ENCODE results near the gene HOMER3. TPM values are rescaled to one million over a fixed set of nuclear protein-coding genes. Genes with fewer than 3 reads are reported as not detected.

The HOMER3 gene
- total and polyA plus RNA-seq, 2 donors (not counting 1 experiment from before 2014, with no cell fraction given), result 23.7 to 70.2 TPM

DNA sequence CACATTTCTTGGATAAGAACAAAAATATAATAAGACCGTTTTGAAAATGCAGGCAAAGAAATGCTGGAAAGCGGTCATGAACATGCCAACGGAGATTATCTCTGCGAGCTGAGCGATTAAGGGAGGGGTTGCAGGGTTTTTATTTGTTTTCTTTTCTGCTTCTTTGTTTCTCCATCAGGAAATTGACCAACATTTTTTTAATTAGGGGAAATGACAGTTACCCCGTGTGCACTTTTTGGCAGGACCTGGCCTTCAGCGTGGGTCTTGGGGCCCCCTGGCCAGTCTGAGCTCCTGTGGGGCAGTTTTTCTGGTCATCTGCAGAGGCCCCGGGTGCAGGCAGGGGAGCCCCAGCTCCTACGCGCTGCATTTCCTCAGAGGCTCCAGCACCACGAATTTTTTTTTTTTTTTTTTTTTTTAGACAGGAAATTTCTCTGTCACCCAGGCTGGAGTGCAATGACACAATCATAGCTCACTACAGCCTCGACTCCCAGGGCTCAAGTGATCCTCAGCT, 31.3 kb upstream of the HOMER3 start:
- Histone ChIP-seq H3K27me3 (ENCODE audit: control insufficient read depth, insufficient read depth, low read length) (no peaks in the 10 kb centered on the region), H2AFZ (ENCODE audit: low read length) (peak overlapping the region; percentile 0), H3K4me1 (ENCODE audit: control insufficient read depth, extremely low read depth, insufficient read depth, low read length) (peaks cover 11% of the 10 kb centered on the region), H3K9me3 (ENCODE audit: control insufficient read depth, insufficient read depth, low read depth, low read length) (no peaks in the 10 kb centered on the region), H3K9ac (ENCODE audit: insufficient read depth, low read length) (no peak overlapping the region), H3K27ac (ENCODE audit: insufficient read depth, low read length) (no peak overlapping the region), H3K36me3 (ENCODE audit: control insufficient read depth, insufficient read depth, low read length) (no peaks in the 10 kb centered on the region), H4K20me1 (ENCODE audit: control insufficient read depth, extremely low read depth, insufficient read depth, low read length) (no peaks in the 10 kb centered on the region), H3K4me2 (ENCODE audit: extremely low read depth, insufficient read depth, low read length) (peak overlapping the region; percentile 58), H3K79me2 (ENCODE audit: control insufficient read depth, insufficient read depth, low read length) (no peaks in the 10 kb centered on the region), H3K4me3 (replicated peaks in 1 of 4; ENCODE audit: control extremely low read depth in 1 of 4, insufficient read depth in 1 of 4, low read depth in 3 of 4, low read length in 4 of 4) (no peak overlapping the region)
- no peak for TF ChIP-seq EZH2 (IDR thresholded peaks at IDR 0.05; ENCODE audit: low read length, missing control alignments)
- TF ChIP-seq, protein P1, sequence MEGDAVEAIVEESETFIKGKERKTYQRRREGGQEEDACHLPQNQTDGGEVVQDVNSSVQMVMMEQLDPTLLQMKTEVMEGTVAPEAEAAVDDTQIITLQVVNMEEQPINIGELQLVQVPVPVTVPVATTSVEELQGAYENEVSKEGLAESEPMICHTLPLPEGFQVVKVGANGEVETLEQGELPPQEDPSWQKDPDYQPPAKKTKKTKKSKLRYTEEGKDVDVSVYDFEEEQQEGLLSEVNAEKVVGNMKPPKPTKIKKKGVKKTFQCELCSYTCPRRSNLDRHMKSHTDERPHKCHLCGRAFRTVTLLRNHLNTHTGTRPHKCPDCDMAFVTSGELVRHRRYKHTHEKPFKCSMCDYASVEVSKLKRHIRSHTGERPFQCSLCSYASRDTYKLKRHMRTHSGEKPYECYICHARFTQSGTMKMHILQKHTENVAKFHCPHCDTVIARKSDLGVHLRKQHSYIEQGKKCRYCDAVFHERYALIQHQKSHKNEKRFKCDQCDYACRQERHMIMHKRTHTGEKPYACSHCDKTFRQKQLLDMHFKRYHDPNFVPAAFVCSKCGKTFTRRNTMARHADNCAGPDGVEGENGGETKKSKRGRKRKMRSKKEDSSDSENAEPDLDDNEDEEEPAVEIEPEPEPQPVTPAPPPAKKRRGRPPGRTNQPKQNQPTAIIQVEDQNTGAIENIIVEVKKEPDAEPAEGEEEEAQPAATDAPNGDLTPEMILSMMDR (conservative IDR thresholded peaks at IDR 0.05 in 1 of 2, IDR thresholded peaks at IDR 0.05 in 1 of 2; ENCODE audit: low read depth in 1 of 2, low read length in 2 of 2), result no peak
- peak; percentile 11 to 36 for DNase-seq (ENCODE audit: low read depth in 2 of 2)

DNA sequence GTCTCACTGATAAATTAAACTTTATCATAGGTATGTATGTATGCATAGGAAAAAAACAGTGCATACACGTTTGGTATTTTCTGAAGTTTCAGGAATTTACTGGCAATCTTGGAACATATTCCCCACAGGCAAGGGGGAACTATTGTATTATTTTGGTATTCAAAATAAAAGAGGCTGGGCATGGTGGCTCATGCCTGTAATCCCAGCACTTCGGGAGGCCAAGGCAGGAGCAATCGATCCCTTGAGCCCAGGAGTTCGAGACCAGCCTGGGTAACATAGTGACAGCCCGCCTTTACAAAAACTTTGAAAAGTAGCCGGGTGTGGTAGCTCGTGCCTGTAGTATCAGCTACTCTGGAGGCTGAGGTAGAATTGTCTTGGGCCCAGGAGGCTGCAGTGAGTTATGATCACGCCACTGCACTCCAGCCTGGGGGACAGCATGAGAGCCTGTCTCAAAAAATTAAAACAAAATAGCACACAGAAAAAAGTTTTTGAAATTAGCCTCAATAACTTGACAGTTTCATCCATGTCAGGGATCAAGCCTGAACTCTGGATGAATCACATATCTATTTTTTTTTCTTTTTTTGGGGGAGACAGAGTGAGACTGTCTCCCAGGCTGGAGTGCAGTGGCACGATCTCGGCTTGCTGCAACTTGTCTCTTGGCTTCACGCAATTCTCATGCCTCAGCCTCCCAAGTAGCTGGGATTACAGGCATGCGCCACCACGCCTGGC, 29.1 kb upstream of the HOMER3 start:
- Histone ChIP-seq H4K20me1 (ENCODE audit: control insufficient read depth, extremely low read depth, insufficient read depth, low read length) (no peaks in the 10 kb centered on the region), H3K27me3 (ENCODE audit: control insufficient read depth, insufficient read depth, low read length) (no peaks in the 10 kb centered on the region), H3K79me2 (ENCODE audit: control insufficient read depth, insufficient read depth, low read length) (no peaks in the 10 kb centered on the region), H3K4me1 (ENCODE audit: control insufficient read depth, extremely low read depth, insufficient read depth, low read length) (peaks cover 11% of the 10 kb centered on the region), H3K27ac (ENCODE audit: insufficient read depth, low read length) (peak overlapping the region; percentile 63), H3K9me3 (ENCODE audit: control insufficient read depth, insufficient read depth, low read depth, low read length) (no peaks in the 10 kb centered on the region), H2AFZ (ENCODE audit: low read length) (no peak overlapping the region), H3K36me3 (ENCODE audit: control insufficient read depth, insufficient read depth, low read length) (no peaks in the 10 kb centered on the region), H3K4me2 (ENCODE audit: extremely low read depth, insufficient read depth, low read length) (peak overlapping the region; percentile 25), H3K9ac (ENCODE audit: insufficient read depth, low read length) (no peak overlapping the region), H3K4me3 (replicated peaks in 1 of 4; ENCODE audit: control extremely low read depth in 1 of 4, insufficient read depth in 1 of 4, low read depth in 3 of 4, low read length in 4 of 4) (no peak overlapping the region)
- DNase-seq (ENCODE audit: low read depth in 2 of 2), result no peak
- TF ChIP-seq, protein P1 (conservative IDR thresholded peaks at IDR 0.05 in 1 of 2, IDR thresholded peaks at IDR 0.05 in 1 of 2; ENCODE audit: low read depth in 1 of 2, low read length in 2 of 2), result no peak
- TF ChIP-seq EZH2 (IDR thresholded peaks at IDR 0.05; ENCODE audit: low read length, missing control alignments), result no peak

DNA sequence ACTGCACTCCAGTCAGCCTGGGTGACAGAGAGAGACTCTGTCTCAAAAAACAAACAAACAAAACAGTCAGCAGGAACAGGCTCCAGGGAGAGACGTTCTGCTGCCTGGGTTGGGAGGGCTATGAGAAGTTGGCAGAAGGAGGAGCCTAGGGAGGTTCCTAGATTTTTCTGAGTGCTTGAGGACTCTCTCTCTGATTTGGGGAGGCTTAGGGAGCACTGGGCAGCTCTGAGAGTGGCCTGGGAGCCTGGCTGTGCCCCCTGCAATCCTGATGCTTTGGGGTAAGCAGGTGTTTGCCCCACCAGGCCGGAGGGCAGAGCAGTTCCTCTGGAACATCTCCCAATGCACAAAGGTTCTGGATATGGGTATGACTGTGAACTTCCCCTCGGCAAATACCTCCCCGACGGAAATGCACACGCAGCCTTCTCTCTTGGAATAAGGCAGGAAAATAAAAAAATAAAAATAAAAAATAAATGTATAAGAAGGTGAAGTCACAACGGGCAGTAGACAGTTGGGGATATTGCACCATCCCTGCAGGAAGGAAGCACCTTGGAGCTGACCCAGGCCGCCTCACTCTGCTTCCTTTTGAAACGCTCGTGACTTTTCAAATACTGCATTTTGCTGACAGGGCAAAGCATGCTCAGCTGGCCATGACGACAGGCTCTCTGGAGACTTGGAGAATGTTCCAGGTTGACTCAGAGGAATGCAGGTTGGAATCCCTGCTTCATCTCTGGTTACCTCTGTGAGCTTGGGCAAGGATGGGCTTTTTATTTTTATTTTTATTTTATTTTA, 26.5 kb upstream of the HOMER3 start:
- no peak for TF ChIP-seq EZH2 (IDR thresholded peaks at IDR 0.05; ENCODE audit: low read length, missing control alignments)
- TF ChIP-seq, protein P1 (conservative IDR thresholded peaks at IDR 0.05 in 1 of 2, IDR thresholded peaks at IDR 0.05 in 1 of 2; ENCODE audit: low read depth in 1 of 2, low read length in 2 of 2), result no peak
- DNase-seq (ENCODE audit: low read depth in 2 of 2), result peak; percentile 13 to 53
- H4K20me1 ChIP-seq (ENCODE audit: control insufficient read depth, extremely low read depth, insufficient read depth, low read length), result no peaks in the 10 kb centered on the region
- no peaks in the 10 kb centered on the region for H3K27me3 ChIP-seq (ENCODE audit: control insufficient read depth, insufficient read depth, low read length)
- peaks cover 11% of the 10 kb centered on the region for H3K4me1 ChIP-seq (ENCODE audit: control insufficient read depth, extremely low read depth, insufficient read depth, low read length)
- H3K4me3 ChIP-seq (replicated peaks in 1 of 4; ENCODE audit: control extremely low read depth in 1 of 4, insufficient read depth in 1 of 4, low read depth in 3 of 4, low read length in 4 of 4), result no peak overlapping the region
- no peaks in the 10 kb centered on the region for H3K36me3 ChIP-seq (ENCODE audit: control insufficient read depth, insufficient read depth, low read length)
- no peaks in the 10 kb centered on the region for H3K79me2 ChIP-seq (ENCODE audit: control insufficient read depth, insufficient read depth, low read length)
- H2AFZ ChIP-seq (ENCODE audit: low read length), result no peak overlapping the region
- H3K27ac ChIP-seq (ENCODE audit: insufficient read depth, low read length), result no peak overlapping the region
- no peaks in the 10 kb centered on the region for H3K9me3 ChIP-seq (ENCODE audit: control insufficient read depth, insufficient read depth, low read depth, low read length)
- H3K4me2 ChIP-seq (ENCODE audit: extremely low read depth, insufficient read depth, low read length), result no peak overlapping the region
- no peak overlapping the region for H3K9ac ChIP-seq (ENCODE audit: insufficient read depth, low read length)
